Measurements from ENCODE around the gene PRDM16. TPM values are rescaled to one million over a fixed set of nuclear protein-coding genes. Genes with fewer than 3 reads are reported as not detected.

Gene PRDM16
- total RNA-seq, 1 experiment from 2014 or later: 1.6 TPM

- TF ChIP-seq KAT7 (CRISPR knock-in tag; IDR thresholded peaks at IDR 0.05; ENCODE audit: borderline replicate concordance): no peak
- TF ChIP-seq TCF7 (CRISPR knock-in tag; IDR thresholded peaks at IDR 0.05; ENCODE audit: low read depth): no peak
- TF ChIP-seq SOX15 (CRISPR knock-in tag; IDR thresholded peaks at IDR 0.05): no peak
- no peak for TF ChIP-seq ZNF423 (CRISPR knock-in tag; IDR thresholded peaks at IDR 0.05)
- Mint-ChIP-seq H3K27me3 (ENCODE audit: low read depth) (peaks cover 38% of the 10 kb centered on the region), H3K4me3 (no peak overlapping the region), H3K36me3 (no peaks in the 10 kb centered on the region), H3K27ac (no peak overlapping the region), H3K9me3 (no peaks in the 10 kb centered on the region), H3K4me1 (peaks cover 19% of the 10 kb centered on the region)
- ATAC-seq (no peak), DNase-seq (ENCODE audit: low spot score) (no peak)
- CTCF ChIA-PET: interaction anchor here (0.8 to 2.5 kb wide), 4 partner anchors 10 to 94 kb away, joined by 3 to 7 read pairs (median 6); no protein-coding TSS in a partner anchor
- POLR2A ChIA-PET: interaction anchor here (0.5 to 0.8 kb wide), 2 partner anchors 325 to 781 kb away, joined by 3 to 5 read pairs; no protein-coding TSS in a partner anchor
Observed at GRCh38 chr1:3397311-3397710, 328.3 kb downstream of the PRDM16 start.

GRCh38 chr1:3398396-3399140, 329.6 kb downstream of the PRDM16 start:
- Mint-ChIP-seq H3K9me3 (no peaks in the 10 kb centered on the region), H3K27ac (no peak overlapping the region), H3K4me3 (no peak overlapping the region), H3K36me3 (no peaks in the 10 kb centered on the region), H3K4me1 (peaks cover 9% of the 10 kb centered on the region), H3K27me3 (ENCODE audit: low read depth) (peaks cover 26% of the 10 kb centered on the region)
- TF ChIP-seq NR2C2 (CRISPR knock-in tag; IDR thresholded peaks at IDR 0.05): no peak
- TF ChIP-seq E2F1 (CRISPR knock-in tag; IDR thresholded peaks at IDR 0.05): no peak
- TF ChIP-seq ETV6 (CRISPR knock-in tag; IDR thresholded peaks at IDR 0.05): no peak
- no peak for TF ChIP-seq ERG (CRISPR knock-in tag; IDR thresholded peaks at IDR 0.05)
- TF ChIP-seq TEAD1 (CRISPR knock-in tag; IDR thresholded peaks at IDR 0.05): no peak
- TF ChIP-seq MYBL2 (CRISPR knock-in tag; IDR thresholded peaks at IDR 0.05): no peak
- no peak for TF ChIP-seq ESRRA (CRISPR knock-in tag; IDR thresholded peaks at IDR 0.05; ENCODE audit: borderline replicate concordance)
- ChIA-PET CTCF (interaction anchor here (1.0 kb wide), 1 partner anchor 49 kb away, joined by 4 read pairs; no protein-coding TSS in a partner anchor), POLR2A (no interaction called here)
- no peak for ATAC-seq
- DNase-seq (ENCODE audit: low spot score): no peak

- CTCF ChIA-PET: interaction anchor here (1.3 kb wide), 1 partner anchor 24 kb away, joined by 8 read pairs; no protein-coding TSS in a partner anchor
- H3K9me3 Mint-ChIP-seq: no peaks in the 10 kb centered on the region
- H3K27me3 Mint-ChIP-seq (ENCODE audit: low read depth): peaks cover 22% of the 10 kb centered on the region
- TF ChIP-seq SMAD4 (CRISPR knock-in tag; IDR thresholded peaks at IDR 0.05) (no peak), TEAD1 (CRISPR knock-in tag; IDR thresholded peaks at IDR 0.05) (no peak), NFE2L1 (CRISPR knock-in tag; IDR thresholded peaks at IDR 0.05) (no peak), TEAD4 (CRISPR knock-in tag; IDR thresholded peaks at IDR 0.05) (no peak), STAT6 (CRISPR knock-in tag; conservative IDR thresholded peaks at IDR 0.05; ENCODE audit: low read depth) (no peak), FOXK1 (CRISPR knock-in tag; IDR thresholded peaks at IDR 0.05) (no peak), ZNF532 (CRISPR knock-in tag; IDR thresholded peaks at IDR 0.05; ENCODE audit: borderline replicate concordance) (no peak), MXD4 (CRISPR knock-in tag; IDR thresholded peaks at IDR 0.05; ENCODE audit: borderline replicate concordance) (no peak), EMX1 (CRISPR knock-in tag; IDR thresholded peaks at IDR 0.05) (no peak), CDX4 (CRISPR knock-in tag; IDR thresholded peaks at IDR 0.05; ENCODE audit: borderline replicate concordance) (no peak), JUN (CRISPR knock-in tag; IDR thresholded peaks at IDR 0.05) (no peak), NR1H2 (CRISPR knock-in tag; IDR thresholded peaks at IDR 0.05) (no peak)
Observed at GRCh38 chr1:3399732-3400131, 330.7 kb downstream of the PRDM16 start.

More at GRCh38 chr1:3399732-3400131, 330.7 kb downstream of the PRDM16 start:
- ATAC-seq (no peak), DNase-seq (ENCODE audit: low spot score) (no peak)
- Mint-ChIP-seq H3K27ac (no peak overlapping the region), H3K36me3 (no peaks in the 10 kb centered on the region), H3K4me3 (no peak overlapping the region), H3K4me1 (peaks cover 9% of the 10 kb centered on the region)
- POLR2A ChIA-PET: no interaction called here
